ENCODE measurements around the gene DTD2. TPM values are rescaled to one million over a fixed set of nuclear protein-coding genes. Genes with fewer than 3 reads are reported as not detected.

Gene DTD2
- polyA plus RNA-seq, 3 donors, result 6.4 to 16.6 (median 15.0) TPM

- peaks cover 0 to 2% of the 10 kb centered on the region in 2 donors for H3K36me3 Mint-ChIP-seq
- H4K20me1 ChIP-seq (ENCODE audit: insufficient read depth, low read length), result peaks cover 4% of the 10 kb centered on the region
- H3K9me3 Mint-ChIP-seq, result no peaks in the 10 kb centered on the region
- H3K79me2 ChIP-seq (ENCODE audit: insufficient read depth, low read length), result peaks cover 81% of the 10 kb centered on the region
- H3K27ac Mint-ChIP-seq, result peak overlapping the region in 4 of 7 donors; percentile 5 to 75 (median 39)
- H3K9ac ChIP-seq (ENCODE audit: insufficient read depth, low read length, poor library complexity, severe bottlenecking), result no peak overlapping the region
- H3K4me1 ChIP-seq (ENCODE audit: control insufficient read depth in 1 of 2, insufficient read depth in 2 of 2, low read length in 2 of 2), result peaks cover 31 to 57% of the 10 kb centered on the region in 2 donors
- no peak overlapping the region for H3K4me2 ChIP-seq (replicated peaks; ENCODE audit: extremely low read depth, low read length, poor library complexity, severe bottlenecking)
- intact Hi-C loops (cut with micrococcal nuclease), result no loop called here
- H3K27me3 Mint-ChIP-seq (ENCODE audit: low read depth in 3 of 3), result peaks cover 0 to 5% (median 0%) of the 10 kb centered on the region in 3 donors
- TF ChIP-seq CTCF (IDR thresholded peaks at IDR 0.05), result no peak
- peak overlapping the region in 1 of 2 donors; percentile 81 for H3K27ac ChIP-seq (ENCODE audit: low read depth in 1 of 2, low read length in 2 of 2)
- no peaks in the 10 kb centered on the region for H3K27me3 ChIP-seq (ENCODE audit: control insufficient read depth in 2 of 2, insufficient read depth in 2 of 2, low read length in 2 of 2)
- no peak overlapping the region for H3K4me3 ChIP-seq (replicated peaks in 1 of 3; ENCODE audit: low read depth in 2 of 3, low read length in 3 of 3)
- no peaks in the 10 kb centered on the region for H3K36me3 ChIP-seq (replicated peaks in 1 of 2; ENCODE audit: control insufficient read depth in 1 of 2, insufficient read depth in 2 of 2, low read length in 2 of 2)
- H2AFZ ChIP-seq (ENCODE audit: insufficient read depth, low read depth, low read length, poor library complexity, severe bottlenecking), result peak overlapping the region; percentile 21
- H3K4me1 Mint-ChIP-seq, result peaks cover 45% of the 10 kb centered on the region
- H3K9me3 ChIP-seq (replicated peaks in 1 of 2; ENCODE audit: control insufficient read depth in 1 of 2, insufficient read depth in 1 of 2, low read length in 2 of 2), result no peaks in the 10 kb centered on the region
- no peak overlapping the region for H3K4me3 Mint-ChIP-seq
- DNase-seq, result peak in 1 of 3 donors; percentile 7
- WGBS (ENCODE audit: insufficient coverage), result 13% methylated on average over 1 of the region's 2 CpGs
These were observed 46.0 kb downstream of the DTD2 start for GRCh38 chr14:31411218-31411727.

GRCh38 chr14:31410048-31410650 lies 47.2 kb downstream of the DTD2 start:
- Histone ChIP-seq H3K4me1 (ENCODE audit: control insufficient read depth in 1 of 2, insufficient read depth in 2 of 2, low read length in 2 of 2) (peaks cover 31 to 56% of the 10 kb centered on the region in 2 donors), H3K4me3 (replicated peaks in 1 of 3; ENCODE audit: low read depth in 2 of 3, low read length in 3 of 3) (peak overlapping the region; percentile 23 to 66 (median 38)), H3K27me3 (ENCODE audit: control insufficient read depth in 2 of 2, insufficient read depth in 2 of 2, low read length in 2 of 2) (no peaks in the 10 kb centered on the region), H2AFZ (ENCODE audit: insufficient read depth, low read depth, low read length, poor library complexity, severe bottlenecking) (peak overlapping the region; percentile 42), H3K36me3 (replicated peaks in 1 of 2; ENCODE audit: control insufficient read depth in 1 of 2, insufficient read depth in 2 of 2, low read length in 2 of 2) (no peaks in the 10 kb centered on the region), H3K9ac (ENCODE audit: insufficient read depth, low read length, poor library complexity, severe bottlenecking) (peak overlapping the region; percentile 39), H3K79me2 (ENCODE audit: insufficient read depth, low read length) (peaks cover 81% of the 10 kb centered on the region), H4K20me1 (ENCODE audit: insufficient read depth, low read length) (peaks cover 2% of the 10 kb centered on the region), H3K9me3 (replicated peaks in 1 of 2; ENCODE audit: control insufficient read depth in 1 of 2, insufficient read depth in 1 of 2, low read length in 2 of 2) (no peaks in the 10 kb centered on the region), H3K27ac (ENCODE audit: low read depth in 1 of 2, low read length in 2 of 2) (peak overlapping the region in 1 of 2 donors; percentile 81), H3K4me2 (replicated peaks; ENCODE audit: extremely low read depth, low read length, poor library complexity, severe bottlenecking) (peak overlapping the region; percentile 77)
- peaks cover 44% of the 10 kb centered on the region for H3K4me1 Mint-ChIP-seq
- peak; percentile 37 to 65 (median 54) for DNase-seq
- peaks cover 0 to 5% of the 10 kb centered on the region in 2 donors for H3K36me3 Mint-ChIP-seq
- peak overlapping the region; percentile 72 to 84 for H3K4me3 Mint-ChIP-seq
- no peak for TF ChIP-seq CTCF (IDR thresholded peaks at IDR 0.05)
- 0% methylated on average over 2 of the region's 3 CpGs for WGBS (ENCODE audit: insufficient coverage)
- H3K9me3 Mint-ChIP-seq, result no peaks in the 10 kb centered on the region
- intact Hi-C loops (cut with micrococcal nuclease), result no loop called here
- peak overlapping the region; percentile 85 to 97 (median 93) for H3K27ac Mint-ChIP-seq
- H3K27me3 Mint-ChIP-seq (ENCODE audit: low read depth in 3 of 3), result peaks cover 0 to 5% (median 0%) of the 10 kb centered on the region in 3 donors
